ENCODE data around the gene SLC15A5. TPM values are rescaled to one million over a fixed set of nuclear protein-coding genes. Genes with fewer than 3 reads are reported as not detected.

The SLC15A5 gene
- total RNA-seq, 2 donors from 2014 or later = not detected

GRCh38 chr12:16184681-16185080, 92.8 kb downstream of the SLC15A5 start:
- intact Hi-C loops (cut with DNase I) = no loop called here
- H3K27me3 ChIP-seq (replicated peaks; ENCODE audit: insufficient read depth) = no peaks in the 10 kb centered on the region
- WGBS = 81% methylated on average over 2 of the region's 2 CpGs
- no peaks in the 10 kb centered on the region for H3K36me3 ChIP-seq
- DNase-seq (ENCODE audit: low spot score) = no peak
- TF ChIP-seq POLR2AphosphoS5 (IDR thresholded peaks at IDR 0.05) (no peak), CTCF (IDR thresholded peaks at IDR 0.05) (no peak), POLR2A (IDR thresholded peaks at IDR 0.05) (no peak)
- no peaks in the 10 kb centered on the region for H3K4me1 ChIP-seq (replicated peaks)
- H3K27ac ChIP-seq = no peak overlapping the region
- H3K4me3 ChIP-seq = no peak overlapping the region
- H3K9me3 ChIP-seq = no peaks in the 10 kb centered on the region

GRCh38 chr12:16183541-16183940, 93.9 kb downstream of the SLC15A5 start:
- Histone ChIP-seq H3K4me3 (no peak overlapping the region), H3K27me3 (replicated peaks; ENCODE audit: insufficient read depth) (no peaks in the 10 kb centered on the region), H3K27ac (no peak overlapping the region), H3K36me3 (no peaks in the 10 kb centered on the region), H3K4me1 (replicated peaks) (no peaks in the 10 kb centered on the region), H3K9me3 (no peaks in the 10 kb centered on the region)
- no peak for TF ChIP-seq CTCF (IDR thresholded peaks at IDR 0.05)
- no peak for DNase-seq (ENCODE audit: low spot score)
- intact Hi-C loops (cut with DNase I) = no loop called here
- WGBS = 76% methylated on average over 7 of the region's 7 CpGs

- TF ChIP-seq POLR2A (IDR thresholded peaks at IDR 0.05) (no peak), CTCF (IDR thresholded peaks at IDR 0.05) (no peak), POLR2AphosphoS5 (IDR thresholded peaks at IDR 0.05) (no peak)
- WGBS = 53% methylated on average over 3 of the region's 3 CpGs
- intact Hi-C loops (cut with DNase I) = loop anchor here (10.0 kb wide), 1 partner anchor 189 kb away; no protein-coding TSS in a partner anchor
- no peaks in the 10 kb centered on the region for H3K9me3 ChIP-seq
- no peaks in the 10 kb centered on the region for H3K4me1 ChIP-seq (replicated peaks)
- H3K27me3 ChIP-seq (replicated peaks; ENCODE audit: insufficient read depth) = no peaks in the 10 kb centered on the region
- H3K4me3 ChIP-seq = no peak overlapping the region
- H3K36me3 ChIP-seq = no peaks in the 10 kb centered on the region
- no peak for DNase-seq (ENCODE audit: low spot score)
- no peak overlapping the region for H3K27ac ChIP-seq
These were observed 101.6 kb downstream of the SLC15A5 start for GRCh38 chr12:16175840-16176239.

GRCh38 chr12:16174282-16174681, 103.2 kb downstream of the SLC15A5 start:
- Histone ChIP-seq H3K4me1 (replicated peaks) (no peaks in the 10 kb centered on the region), H3K27ac (no peak overlapping the region), H3K4me3 (no peak overlapping the region), H3K9me3 (no peaks in the 10 kb centered on the region), H3K27me3 (replicated peaks; ENCODE audit: insufficient read depth) (no peaks in the 10 kb centered on the region), H3K36me3 (no peaks in the 10 kb centered on the region)
- DNase-seq (ENCODE audit: low spot score) = no peak
- TF ChIP-seq POLR2A (IDR thresholded peaks at IDR 0.05) = no peak
- no peak for TF ChIP-seq CTCF (IDR thresholded peaks at IDR 0.05)
- no peak for TF ChIP-seq POLR2AphosphoS5 (IDR thresholded peaks at IDR 0.05)
- intact Hi-C loops (cut with DNase I) = loop anchor here (10.0 kb wide), 1 partner anchor 191 kb away; no protein-coding TSS in a partner anchor
- 81% methylated on average over 4 of the region's 4 CpGs for WGBS

- Histone ChIP-seq H3K27ac (no peak overlapping the region), H3K27me3 (replicated peaks; ENCODE audit: insufficient read depth) (no peaks in the 10 kb centered on the region), H3K36me3 (no peaks in the 10 kb centered on the region), H3K9me3 (no peaks in the 10 kb centered on the region), H3K4me3 (no peak overlapping the region), H3K4me1 (replicated peaks) (no peaks in the 10 kb centered on the region)
- intact Hi-C loops (cut with DNase I) = loop anchor here (10.0 kb wide), 1 partner anchor 193 kb away; no protein-coding TSS in a partner anchor
- 60% methylated on average over 2 of the region's 2 CpGs for WGBS
- no peak for DNase-seq (ENCODE audit: low spot score)
- TF ChIP-seq POLR2A (IDR thresholded peaks at IDR 0.05) (no peak), CTCF (IDR thresholded peaks at IDR 0.05) (no peak), POLR2AphosphoS5 (IDR thresholded peaks at IDR 0.05) (no peak)
These were observed 106.1 kb downstream of the SLC15A5 start for GRCh38 chr12:16171348-16171747.
